ENCODE results near the gene AGT.
"Not testable (repeated sequence)": the region's sequence is repeated elsewhere in the genome, so short reads cannot be mapped to it uniquely, and the experiment has no call there.

AGT gene

GRCh38 chr1:230686747-230687146 lies 27.2 kb downstream of the AGT start:
- no peak for DNase-seq

- no peak for DNase-seq
Observed at GRCh38 chr1:230684998-230685397, 28.9 kb downstream of the AGT start.

- no peak for DNase-seq
Observed at GRCh38 chr1:230684146-230684545, 29.8 kb downstream of the AGT start.

GRCh38 chr1:230682882-230683610 lies 30.9 kb downstream of the AGT start:
- DNase-seq, result peak; percentile 41

GRCh38 chr1:230682274-230682673 lies 31.6 kb downstream of the AGT start:
- DNase-seq, result no peak

- peak; percentile 62 for DNase-seq
Observed at GRCh38 chr1:230681599-230681998, 32.3 kb downstream of the AGT start.

GRCh38 chr1:230680300-230681025 lies 33.5 kb downstream of the AGT start:
- no peak for DNase-seq

- DNase-seq, result no peak
Observed at GRCh38 chr1:230679825-230680224, 34.1 kb downstream of the AGT start.

- DNase-seq, result no peak
Observed at GRCh38 chr1:230679192-230679591, 34.7 kb downstream of the AGT start.

- DNase-seq, result no peak
Observed at GRCh38 chr1:230677200-230677599, 36.7 kb downstream of the AGT start.

- no peak for DNase-seq
Observed at GRCh38 chr1:230674581-230674980, 39.3 kb downstream of the AGT start.

GRCh38 chr1:230669543-230669942 lies 44.4 kb downstream of the AGT start:
- DNase-seq, result no peak

GRCh38 chr1:230668227-230668626 lies 45.7 kb downstream of the AGT start:
- DNase-seq, result no peak

GRCh38 chr1:230661976-230662375 lies 51.9 kb downstream of the AGT start:
- DNase-seq, result no peak

- no peak for DNase-seq
Observed at GRCh38 chr1:230658691-230659090, 55.2 kb downstream of the AGT start.

GRCh38 chr1:230658103-230658502 lies 55.8 kb downstream of the AGT start:
- not testable (repeated sequence) for DNase-seq

GRCh38 chr1:230656719-230657118 lies 57.2 kb downstream of the AGT start:
- DNase-seq, result not testable (repeated sequence)

Measured in fibroblast of skin of back (primary cell).